Heart right ventricle (tissue), 16 donors: ENCODE measurements around the gene ZNRF2. TPM values are rescaled to one million over a fixed set of nuclear protein-coding genes. Genes with fewer than 3 reads are reported as not detected.
A peak's percentile ranks its signal among the peaks of the same experiment; 100 is the strongest.

ENCODE experiments used
- ATAC-seq, 8 donors: fragments of 200-7000 bp; cut with Tn5 transposase; one replicate each; pipeline ENCODE4 v1.9.1; 2020; ENCODE audit warnings: mild to moderate bottlenecking in 8 of 8, moderate library complexity in 8 of 8, moderate number of reproducible peaks in 1 of 8
- DNase-seq, 2 donors: peaks; one replicate each; pipeline ENCODE4 v3.0.0-alpha.2; 2020
- H3K27ac ChIP-seq, 10 donors: fragments of 200-600 bp; sonication (generic) in 2 of 10; one replicate each; pipeline versions ENCODE4 v1.5.0 to v1.8.0; 2020 to 2022; ENCODE audit warnings: mild to moderate bottlenecking in 3 of 10
- H3K27me3 ChIP-seq, 7 donors: fragments of 200-600 bp; one replicate each; pipeline ENCODE4 v1.8.0; 2021 to 2022; ENCODE audit warnings: mild to moderate bottlenecking in 2 of 7
- H3K36me3 ChIP-seq, 9 donors: fragments of 200-600 bp; sonication (generic) in 1 of 9; one replicate each; pipeline versions ENCODE4 v1.5.0 to v1.8.0; 2020 to 2022; ENCODE audit warnings: mild to moderate bottlenecking in 2 of 9
- H3K4me1 ChIP-seq, 9 donors: fragments of 200-600 bp; sonication (generic) in 1 of 9; one replicate each; pipeline versions ENCODE4 v1.5.0 to v1.8.0; 2020 to 2022; ENCODE audit warnings: mild to moderate bottlenecking in 4 of 9
- H3K4me3 ChIP-seq, 10 donors: fragments of 200-600 bp; sonication (generic) in 2 of 10; one replicate each; pipeline versions ENCODE4 v1.5.0 to v1.8.0; 2020 to 2022; ENCODE audit warnings: mild to moderate bottlenecking in 7 of 10, moderate library complexity in 2 of 10
- H3K9me3 ChIP-seq, 11 donors: fragments of 200-600 bp in 10 of 11; sonication (generic) in 2 of 11; one replicate each; pipeline versions ENCODE4 v1.5.0 to v1.8.0; 2013 to 2022; ENCODE audit warnings: mild to moderate bottlenecking in 2 of 11, control low read depth in 1 of 11, moderate library complexity in 1 of 11
- CTCF ChIP-seq, 9 donors: fragments of 200-600 bp; sonication (generic) in 2 of 9; IDR thresholded peaks; one replicate each; pipeline versions ENCODE4 v1.5.0 to v1.8.0; 2021 to 2022; ENCODE audit warnings: antibody characterized with exemption in 9 of 9, mild to moderate bottlenecking in 5 of 9, moderate library complexity in 1 of 9
- WGBS, 2 donors: extraction: QIAGEN DNeasy Blood & Tissue Kit; methylation state at CpG; one replicate each; pipeline ENCODE4 v1.1.7; 2013; ENCODE audit warnings: inconsistent platforms in 1 of 2; 5-methylcytosine and 5-hydroxymethylcytosine counted together
- intact Hi-C, 10 donors: fragments of 100-400 bp; cut with DNase I; formaldehyde crosslinking; loops; one replicate each; pipeline versions ENCODE4 v1.11.1 to v1.14.2; 2022
- polyA plus RNA-seq, 2 donors: library from polyadenylated mRNA; stranded (reverse); fragments of 200-250 nt; gene quantifications; one replicate each; pipeline ENCODE4 v1.2.3, GENCODE V29; 2013
- total RNA-seq, 10 donors: library from RNA; stranded (reverse); fragmentation: NEBNext Ultra II Directional in 3 of 10; extraction: Animal tissue kit (Norgen Biotek cat#: 25700) in 3 of 10; gene quantifications; one replicate each; pipeline versions ENCODE4 v1.2.1 to v1.2.4, GENCODE V29; 2021 to 2023
- donor health status: Arrhythmogenic right ventricular cardiomyopathy.
- donor health status: ischemic (EF 13 %, LVEDD 7.1; RV severe dilation, severe dysfunction).
- donor health status: healthy with polysubstance abuse.
- donor health status: DM: no; HTN: yes; CAD: no.
- donor health status: DM: no; HTN: no; CAD: no.
- donor health status: ischemic (EF 25% LVEDD 6.9; RV normal size, moderate dysfunction).
- donor health status: ischemic (EF 25% LVEDD 5.7; RV mildly dilated, moderate dysfunction).
- donor health status: healthy.
- donor health status: DM: yes; HTN: yes; CAD: no.
- donor health status: Ischemic cardiomyopathy.
- donor health status: ischemic (EF 35%, LVEDD 5.7; RV mildly dilated, moderate dysfunction).
- donor health status: nonischemic (EF 11% LVEDD 7.7; RV severe dilation, severe dysfunction).
- donor health status: DM: yes; HTN: yes; CAD: no.
- donor health status: PGD.
- donor health status: ischemic (EF 29% LVEDD 5.4; RV normal size, mild dysfunction).
- donor health status: nonischemic (EF 23%, LVEDD 6.1; RV moderate dilation, normal function).

ZNRF2 gene
- total and polyA plus RNA-seq, 12 donors = 2.9 to 13.8 (median 8.7) TPM

GRCh38 chr7:30273552-30273951, 10.8 kb upstream of the ZNRF2 start:
- ATAC-seq (no peak), DNase-seq (no peak)
- peaks cover 0 to 12% (median 0%) of the 10 kb centered on the region in 9 donors for H3K4me1 ChIP-seq
- intact Hi-C loops = loop anchor here in 4 of 10 donors (10.0 kb wide), 3 partner anchors 109 to 291 kb away; no protein-coding TSS in a partner anchor
- H3K9me3 ChIP-seq = no peaks in the 10 kb centered on the region
- no peaks in the 10 kb centered on the region for H3K36me3 ChIP-seq
- 66 to 69% methylated on average over 2 of the region's 2 CpGs for WGBS, 2 donors
- H3K27me3 ChIP-seq = no peaks in the 10 kb centered on the region
- H3K27ac ChIP-seq = no peak overlapping the region
- TF ChIP-seq CTCF (IDR thresholded peaks at IDR 0.05) = no peak
- H3K4me3 ChIP-seq = no peak overlapping the region

- no peak overlapping the region for H3K27ac ChIP-seq
- no peaks in the 10 kb centered on the region for H3K27me3 ChIP-seq
- peaks cover 0 to 22% (median 0%) of the 10 kb centered on the region in 9 donors for H3K4me1 ChIP-seq
- WGBS, 2 donors = 90 to 92% methylated on average over 3 of the region's 3 CpGs
- H3K4me3 ChIP-seq = no peak overlapping the region
- H3K36me3 ChIP-seq = no peaks in the 10 kb centered on the region
- no peaks in the 10 kb centered on the region for H3K9me3 ChIP-seq
- no peak for DNase-seq
- no peak for ATAC-seq
- intact Hi-C loops = loop anchor here (5.0 to 10.0 kb wide), 6 partner anchors 107 to 290 kb away; no protein-coding TSS in a partner anchor
- no peak for TF ChIP-seq CTCF (IDR thresholded peaks at IDR 0.05)
These were observed 9.8 kb upstream of the ZNRF2 start for GRCh38 chr7:30274641-30275040.

GRCh38 chr7:30276203-30276900, 8.0 kb upstream of the ZNRF2 start:
- WGBS, 2 donors = 88 to 89% methylated on average over 9 of the region's 9 CpGs
- peak; percentile 64 to 85 (median 76) for ATAC-seq
- Histone ChIP-seq H3K27me3 (no peaks in the 10 kb centered on the region), H3K36me3 (no peaks in the 10 kb centered on the region), H3K9me3 (no peaks in the 10 kb centered on the region), H3K4me1 (peaks cover 0 to 22% (median 0%) of the 10 kb centered on the region in 9 donors), H3K4me3 (no peak overlapping the region), H3K27ac (no peak overlapping the region)
- peak in 1 of 2 donors; percentile 59 for DNase-seq
- intact Hi-C loops = loop anchor here (2.0 to 10.0 kb wide), 8 partner anchors 109 to 288 kb away; no protein-coding TSS in a partner anchor
- TF ChIP-seq CTCF (IDR thresholded peaks at IDR 0.05) = peak; percentile 40 to 78 (median 66)

- DNase-seq (no peak), ATAC-seq (peak in 4 of 8 donors; percentile 9 to 33 (median 32))
- Histone ChIP-seq H3K27ac (no peak overlapping the region), H3K4me3 (no peak overlapping the region), H3K9me3 (no peaks in the 10 kb centered on the region), H3K36me3 (no peaks in the 10 kb centered on the region), H3K27me3 (no peaks in the 10 kb centered on the region), H3K4me1 (peaks cover 0 to 22% (median 0%) of the 10 kb centered on the region in 9 donors)
- WGBS, 2 donors = 67 to 71% methylated on average over 4 of the region's 4 CpGs
- intact Hi-C loops = loop anchor here (5.0 to 10.0 kb wide), 6 partner anchors 111 to 286 kb away; no protein-coding TSS in a partner anchor
- no peak for TF ChIP-seq CTCF (IDR thresholded peaks at IDR 0.05)
These were observed 6.0 kb upstream of the ZNRF2 start for GRCh38 chr7:30278376-30278775.
